NCI-H1436 treated with DMSO at 0.1 percent for 48 hours (cell line): ENCODE measurements around the gene RHOJ.
A peak's percentile ranks its signal among the peaks of the same experiment; 100 is the strongest.
"Not testable (repeated sequence)": the region's sequence is repeated elsewhere in the genome, so short reads cannot be mapped to it uniquely, and the experiment has no call there.

ENCODE experiments used
- DNase-seq: peaks from one replicate; lab custom pipeline; 2025; lab: John Stamatoyannopoulos, UW

Gene RHOJ

DNA sequence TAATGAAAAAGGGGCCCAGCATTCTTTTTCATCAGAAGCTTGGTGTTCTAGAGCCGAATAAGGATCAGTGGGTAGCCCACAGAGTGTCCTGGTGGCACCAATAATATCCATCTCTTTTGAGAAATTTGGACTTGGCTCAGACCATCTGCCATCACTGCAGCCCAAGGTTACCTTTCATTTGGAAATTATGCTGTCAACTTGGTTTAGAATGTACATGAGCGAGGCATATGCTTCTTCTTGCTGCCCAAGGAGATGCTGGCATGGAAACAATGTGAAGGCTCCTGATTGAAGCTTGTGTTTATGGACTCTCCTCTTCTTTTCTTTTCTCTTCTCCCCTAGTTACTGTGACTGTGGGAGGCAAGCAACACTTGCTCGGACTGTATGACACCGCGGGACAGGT, 64.5 kb downstream of the RHOJ start:
- no peak for DNase-seq

DNA sequence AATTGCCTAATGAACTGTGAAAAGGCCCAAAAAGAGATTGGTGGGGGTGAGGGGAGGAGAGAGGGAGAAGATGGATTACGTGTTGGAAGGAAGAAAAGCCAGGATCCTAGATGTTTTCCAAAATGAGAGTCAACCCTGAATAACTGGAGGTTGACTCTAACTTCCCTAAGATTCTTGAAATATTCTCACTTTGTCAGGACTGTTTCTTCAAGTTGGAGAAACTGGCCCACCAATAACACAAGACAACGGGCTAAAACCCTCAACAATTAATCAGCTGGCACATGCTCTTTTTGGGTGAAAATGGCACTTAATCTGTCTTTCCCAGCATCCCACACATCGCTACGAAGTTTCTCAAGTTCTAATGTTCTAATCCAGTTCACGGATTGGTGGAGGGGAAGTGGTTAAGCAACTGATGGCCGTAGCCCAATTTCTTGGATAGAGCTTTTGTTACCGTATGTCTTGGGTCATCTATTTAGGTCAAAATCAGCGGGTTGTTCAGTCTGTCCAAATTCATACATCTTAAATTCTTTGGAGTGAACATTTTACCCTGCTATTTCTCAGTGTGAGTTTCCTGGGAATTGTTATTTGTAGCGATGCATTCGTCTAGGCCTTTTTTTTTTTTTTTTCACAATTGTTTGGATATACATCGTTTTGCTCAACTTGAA, 65.5 kb downstream of the RHOJ start:
- no peak for DNase-seq

DNA sequence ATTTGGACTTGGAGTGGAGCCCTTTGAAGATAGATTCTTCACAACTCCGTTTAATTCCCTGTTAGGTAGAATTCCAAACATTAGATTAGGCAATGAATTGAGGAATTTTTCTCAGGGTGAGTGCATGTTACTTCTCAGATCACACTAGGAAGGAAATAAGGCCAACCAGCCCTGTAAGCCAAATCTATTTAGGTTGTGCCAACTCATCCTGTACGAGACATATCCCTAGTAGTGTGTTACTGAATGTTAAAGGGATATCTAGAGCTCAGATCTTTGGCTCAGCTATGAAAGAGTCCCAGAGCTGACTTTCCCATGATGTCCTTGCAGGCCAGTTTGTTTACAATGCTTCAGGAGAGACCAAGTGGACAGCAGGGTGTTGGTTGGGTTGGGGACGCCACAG, 68.9 kb downstream of the RHOJ start:
- DNase-seq, result no peak

DNA sequence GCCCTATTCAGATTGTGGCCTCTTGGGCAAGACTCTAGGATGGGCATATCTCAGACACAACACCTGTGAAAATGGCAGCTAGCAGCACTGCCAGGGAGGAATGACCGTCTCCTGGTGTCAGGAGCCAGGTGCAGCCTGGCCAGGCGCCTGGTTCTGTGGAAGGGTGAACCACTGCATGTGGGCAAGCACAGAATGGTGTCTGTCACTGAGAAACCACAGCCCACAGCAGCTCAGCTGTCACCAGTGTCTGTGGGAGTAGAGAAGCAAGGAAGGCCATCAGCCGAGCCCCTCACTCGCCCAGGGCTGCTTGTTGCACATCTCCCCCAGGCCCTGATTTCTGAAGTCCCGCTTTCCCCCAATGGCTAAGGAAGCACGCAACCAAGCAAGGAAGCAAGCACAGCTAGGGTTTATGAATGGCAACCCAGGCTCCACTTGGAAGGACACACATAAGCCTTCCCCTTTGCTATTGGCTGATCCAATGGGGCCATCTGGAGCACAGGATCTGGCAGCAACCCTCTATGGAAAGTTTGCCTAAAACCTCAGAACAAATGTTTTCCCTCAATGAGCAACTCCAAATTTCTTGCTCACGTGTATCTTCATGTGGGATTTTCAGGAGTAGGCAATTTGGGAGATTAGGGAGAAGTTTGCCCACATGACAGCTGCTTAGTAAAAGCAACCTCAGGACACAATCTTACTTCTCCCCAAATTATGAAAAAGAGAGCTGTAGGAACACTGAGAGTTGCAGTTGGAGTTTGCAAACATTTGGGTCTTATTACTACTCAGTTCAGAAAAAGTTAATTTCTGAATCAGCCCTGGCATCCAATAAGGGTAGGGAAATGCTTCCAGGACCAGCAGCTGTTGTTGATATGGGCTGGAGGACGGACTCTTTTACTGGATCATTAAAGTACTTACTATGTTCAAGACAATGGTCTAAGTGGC, 69.7 kb downstream of the RHOJ start:
- no peak for DNase-seq

DNA sequence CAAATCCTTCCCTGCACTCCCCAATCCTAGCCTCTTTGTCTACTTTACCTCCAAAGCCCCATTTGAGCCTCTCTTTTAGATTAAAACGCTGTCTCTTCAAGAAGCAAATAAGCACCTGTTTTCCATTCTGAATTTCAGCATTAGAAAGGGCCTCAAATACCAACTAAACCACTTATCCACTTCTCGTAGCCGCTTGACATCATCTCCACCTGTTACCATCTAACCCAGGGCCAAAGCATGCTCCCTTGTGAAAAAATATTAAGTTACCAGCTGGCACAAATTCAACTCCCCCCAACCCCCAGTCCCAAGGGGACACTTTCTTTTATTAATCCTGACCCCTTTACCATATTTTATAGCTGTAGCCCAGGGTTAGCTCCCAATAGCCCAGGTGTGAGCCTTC, 71.4 kb downstream of the RHOJ start:
- DNase-seq, result peak; percentile 87

DNA sequence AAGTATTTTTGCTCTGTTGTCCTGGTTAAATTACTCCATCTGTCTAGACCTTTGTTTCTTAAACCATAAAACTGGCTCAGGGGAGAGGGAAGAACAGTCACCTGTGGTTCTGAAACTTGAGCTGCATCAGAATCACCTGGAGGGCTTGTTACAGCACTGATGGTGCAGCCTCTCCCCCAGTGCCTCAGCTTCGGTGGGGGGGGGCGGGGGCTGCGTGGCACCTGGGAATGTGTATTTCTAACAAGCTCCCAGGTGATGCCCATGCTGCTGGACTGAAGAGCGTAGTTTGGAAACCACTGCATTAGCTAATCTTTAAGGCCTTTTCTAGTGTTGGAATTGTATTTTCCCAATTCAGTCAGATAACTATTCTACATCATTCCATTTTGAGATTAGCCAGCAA, 71.8 kb downstream of the RHOJ start:
- no peak for DNase-seq

DNA sequence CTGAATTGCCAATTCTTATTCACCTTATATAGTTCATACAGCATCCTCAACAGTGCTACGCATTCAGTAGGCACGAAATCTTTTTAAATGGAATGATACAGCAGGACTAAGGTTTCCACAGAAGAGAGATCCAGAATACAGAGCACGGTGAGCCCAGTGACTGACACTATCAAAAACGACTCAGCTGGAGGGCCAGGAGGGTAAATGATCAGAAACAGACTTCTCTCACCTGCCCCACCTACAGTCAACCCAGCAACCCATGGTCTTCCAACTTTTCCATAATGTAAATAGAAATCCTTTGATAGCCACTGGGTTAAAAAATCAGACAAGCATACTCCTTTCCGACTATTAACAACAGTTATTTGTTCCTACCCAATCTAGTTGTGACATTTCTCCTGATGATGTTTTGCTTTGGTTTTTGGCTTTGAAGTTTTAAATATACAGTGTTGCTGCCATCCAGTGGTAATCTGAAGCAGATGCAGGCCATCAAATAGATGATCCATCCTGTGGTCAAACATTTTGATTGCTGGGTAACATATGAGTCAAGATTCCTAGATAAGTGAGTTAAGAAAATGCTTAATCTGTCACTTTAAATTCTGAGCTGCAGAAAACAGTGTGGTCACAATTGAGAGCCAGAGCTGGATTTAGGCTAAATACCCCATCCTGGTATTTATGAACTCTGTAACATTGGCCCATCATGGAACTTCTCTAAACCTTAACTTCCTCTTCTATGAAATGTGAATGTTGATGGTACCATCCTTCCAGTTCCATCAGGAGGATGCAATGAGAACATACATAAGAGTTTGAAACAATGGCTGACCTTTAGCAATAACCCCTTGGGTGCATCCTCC, 72.5 kb downstream of the RHOJ start:
- DNase-seq, result peak; percentile 45

DNA sequence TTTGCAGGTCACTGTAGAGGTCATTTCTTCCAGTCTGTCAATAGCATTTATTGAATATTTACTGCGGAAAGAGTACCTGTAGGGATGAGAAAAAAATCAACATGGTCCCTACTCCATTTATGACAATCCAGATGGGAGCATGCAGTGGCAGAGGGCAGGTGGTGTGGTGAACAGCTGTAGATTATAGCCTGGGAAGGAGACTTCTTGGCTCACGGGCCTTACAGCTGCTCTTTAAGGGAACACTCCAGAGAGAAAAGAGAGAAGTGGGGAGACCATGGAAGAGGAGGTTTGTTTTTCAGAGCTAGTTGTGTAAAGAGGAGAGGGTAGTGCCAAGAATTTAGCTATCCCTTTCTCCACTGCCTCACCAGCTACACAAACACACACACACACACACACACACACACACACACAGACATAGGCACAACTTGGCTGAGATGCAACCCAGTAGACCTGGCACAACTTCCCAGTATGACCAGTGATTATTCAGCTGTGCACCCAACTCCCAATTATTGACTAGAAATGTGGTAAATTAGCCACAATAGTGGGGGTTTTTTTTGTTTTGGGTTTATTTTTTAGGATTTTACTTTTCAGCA, 73.4 kb downstream of the RHOJ start:
- no peak for DNase-seq

DNA sequence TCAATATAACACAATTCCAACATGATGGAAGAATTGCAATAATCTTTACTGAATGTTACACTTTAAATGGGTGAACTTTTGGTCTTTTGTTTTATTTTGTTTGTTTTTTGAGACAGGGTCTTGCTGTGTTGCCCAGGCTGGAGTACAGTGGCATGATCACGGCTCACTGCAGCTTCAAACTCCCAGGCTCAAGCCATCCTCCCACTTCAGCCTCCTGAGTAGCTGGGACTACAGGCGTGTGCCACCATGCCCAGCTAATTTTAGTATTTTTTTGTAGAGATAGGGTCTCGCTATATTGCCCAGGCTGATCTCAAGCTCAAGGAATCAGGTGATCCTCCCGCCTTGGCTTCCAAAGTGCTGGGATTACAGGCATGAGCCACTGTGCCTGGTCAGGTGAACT, 75.7 kb downstream of the RHOJ start:
- not testable (repeated sequence) for DNase-seq

DNA sequence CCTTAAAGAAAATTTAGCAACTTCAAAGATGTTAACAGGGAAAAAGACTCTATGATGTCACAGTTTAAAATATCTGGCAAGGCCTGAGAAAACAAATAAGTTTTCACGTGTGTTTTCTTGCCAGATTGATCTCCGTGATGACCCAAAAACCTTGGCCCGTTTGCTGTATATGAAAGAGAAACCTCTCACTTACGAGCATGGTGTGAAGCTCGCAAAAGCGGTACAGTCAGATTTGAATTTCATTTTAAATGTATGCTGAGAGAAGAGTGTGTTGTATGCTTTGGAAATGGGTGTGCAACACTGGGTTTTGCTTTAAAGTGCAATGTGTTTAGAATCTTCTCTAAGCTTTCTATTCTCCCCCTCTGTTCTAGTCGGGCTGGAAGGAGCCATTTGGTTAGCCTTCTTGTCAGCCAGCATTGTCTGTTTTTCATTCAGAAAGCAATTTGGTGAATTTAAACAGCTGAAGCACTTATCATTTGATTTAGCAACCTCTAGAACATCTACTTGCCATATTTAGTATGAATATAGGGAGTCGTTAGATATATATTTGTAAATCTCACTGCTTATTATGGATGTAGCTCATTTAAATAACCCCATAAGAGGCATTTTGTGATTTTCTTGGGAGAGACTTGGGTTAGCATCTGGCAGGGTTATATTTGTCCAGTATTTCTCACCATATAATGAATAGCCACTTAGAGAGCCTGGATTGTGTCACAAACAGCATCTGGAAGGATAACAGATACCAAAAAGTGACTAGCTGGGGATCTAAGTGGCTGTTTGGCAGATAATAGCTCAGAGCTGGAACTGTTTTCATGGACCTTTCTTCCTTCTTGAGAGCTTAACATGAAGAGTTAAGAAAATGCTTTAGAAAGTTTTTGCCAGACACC, 79.0 kb downstream of the RHOJ start:
- DNase-seq, result no peak

DNA sequence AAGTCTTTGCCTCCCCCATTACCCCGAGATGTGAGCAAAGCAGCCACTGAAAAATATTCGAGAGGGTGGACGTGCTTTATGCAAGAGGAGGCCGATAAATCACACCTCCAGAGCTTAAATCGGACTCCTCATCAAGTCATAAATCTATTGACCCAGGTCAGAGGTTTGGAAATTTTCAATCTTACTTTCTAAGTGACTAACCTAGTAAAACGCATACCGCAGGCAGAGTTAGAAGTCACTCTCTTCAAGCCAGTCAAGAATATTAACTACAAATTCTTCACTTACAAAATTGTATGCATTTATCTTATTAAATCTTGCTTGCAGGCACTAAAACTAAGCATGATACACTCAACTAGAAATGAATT, 79.6 kb downstream of the RHOJ start:
- DNase-seq, result no peak

DNA sequence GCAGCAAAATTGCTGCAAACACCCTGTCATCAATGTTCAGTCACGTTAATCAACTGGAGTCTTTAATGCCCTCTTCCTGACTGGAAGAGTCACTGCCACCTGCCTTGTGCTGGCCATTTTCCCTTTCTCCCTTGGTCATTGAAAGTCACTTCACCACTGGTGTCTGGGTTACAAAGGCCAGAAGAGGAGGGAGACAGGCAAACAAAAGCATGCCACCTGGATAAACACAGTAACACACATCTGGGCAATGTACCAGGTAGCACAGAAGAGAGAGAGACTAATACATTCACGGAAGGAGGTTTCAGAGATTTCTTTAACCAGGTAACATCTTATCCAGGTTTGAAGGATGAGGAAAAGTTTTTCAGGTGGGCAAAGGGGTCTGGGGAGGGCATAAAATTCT, 81.8 kb downstream of the RHOJ start:
- DNase-seq, result no peak

DNA sequence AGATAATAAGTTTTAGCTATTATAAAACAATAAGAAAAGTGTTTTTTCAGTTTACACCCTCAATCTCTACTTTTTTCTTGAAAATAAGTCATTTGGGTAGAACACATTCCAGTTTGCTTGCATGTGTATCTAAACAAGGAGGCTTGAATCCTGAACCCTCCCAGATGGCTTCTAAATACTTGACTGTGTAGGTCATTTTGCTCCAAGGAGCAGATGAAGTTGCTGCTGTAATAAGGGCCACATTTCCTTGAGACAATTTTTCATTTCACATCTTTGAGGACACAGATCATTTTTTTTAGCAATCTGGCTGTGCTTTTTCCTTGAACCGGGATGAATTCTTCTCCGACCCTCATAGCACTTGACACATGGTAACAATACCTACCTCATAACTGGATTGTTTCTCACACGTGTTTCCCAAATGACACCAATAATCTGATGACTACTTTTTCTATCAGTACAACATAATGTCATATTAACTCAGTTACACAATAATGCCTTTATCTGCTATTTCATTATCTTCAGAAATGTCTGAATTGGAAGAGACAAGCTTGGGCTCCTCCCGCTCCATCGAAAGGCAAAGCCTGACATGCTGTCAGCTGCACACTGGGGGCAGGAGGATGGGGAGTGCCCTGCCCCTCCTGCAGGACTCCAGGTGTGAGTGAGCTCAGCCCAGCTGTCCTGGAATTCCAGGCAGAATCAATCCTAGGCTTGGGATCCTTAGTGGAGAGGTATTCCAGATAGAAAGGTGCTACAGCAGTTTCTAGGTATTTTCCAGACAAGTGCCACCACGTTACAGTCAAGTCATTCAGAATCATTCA, 83.6 kb downstream of the RHOJ start:
- no peak for DNase-seq

DNA sequence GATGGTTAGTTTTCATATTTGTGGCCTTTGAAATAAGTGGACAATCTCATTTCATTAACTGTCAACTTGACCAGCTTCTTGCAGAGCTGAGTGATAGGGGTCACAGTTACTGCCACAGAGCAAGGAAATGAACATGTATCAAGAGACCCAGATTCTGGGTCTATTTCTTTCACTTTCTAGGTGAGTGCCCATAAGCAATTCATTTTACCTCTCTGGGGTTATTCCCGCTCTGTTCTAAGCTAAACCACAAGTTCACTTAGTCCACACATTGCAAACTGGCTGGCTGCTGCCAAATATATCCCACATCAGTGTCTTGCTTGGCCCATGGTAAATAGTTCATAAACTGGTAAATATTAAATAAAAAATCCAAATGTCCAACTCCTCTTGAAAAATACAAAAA, 84.6 kb downstream of the RHOJ start:
- DNase-seq, result no peak

DNA sequence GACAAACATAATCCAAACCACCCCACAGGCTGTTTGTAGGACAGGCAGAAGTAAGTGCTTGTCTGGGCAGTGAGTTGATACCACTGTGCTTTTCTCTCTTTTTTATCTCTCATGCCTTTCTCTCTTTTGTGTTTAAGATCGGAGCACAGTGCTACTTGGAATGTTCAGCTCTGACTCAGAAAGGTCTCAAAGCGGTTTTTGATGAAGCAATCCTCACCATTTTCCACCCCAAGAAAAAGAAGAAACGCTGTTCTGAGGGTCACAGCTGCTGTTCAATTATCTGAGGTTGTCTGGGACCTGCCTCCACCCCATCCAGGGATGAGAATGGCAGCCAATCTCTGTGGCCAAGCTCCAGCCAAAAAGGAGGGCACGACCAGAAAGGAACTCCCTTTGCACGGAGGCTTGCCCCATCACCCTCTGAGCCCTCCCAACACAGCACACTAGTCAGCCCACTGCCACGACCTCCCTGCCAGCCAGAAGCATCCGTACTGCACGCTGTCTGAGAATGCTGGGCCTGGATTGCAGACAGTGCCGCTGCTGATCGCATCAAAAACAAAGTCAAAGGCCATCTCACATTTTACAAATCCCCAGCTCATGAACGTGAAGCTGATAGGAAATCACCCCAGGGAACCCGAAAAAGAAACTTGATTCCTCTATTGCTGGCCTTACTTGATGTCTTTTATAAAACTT, 86.6 kb downstream of the RHOJ start:
- no peak for DNase-seq

DNA sequence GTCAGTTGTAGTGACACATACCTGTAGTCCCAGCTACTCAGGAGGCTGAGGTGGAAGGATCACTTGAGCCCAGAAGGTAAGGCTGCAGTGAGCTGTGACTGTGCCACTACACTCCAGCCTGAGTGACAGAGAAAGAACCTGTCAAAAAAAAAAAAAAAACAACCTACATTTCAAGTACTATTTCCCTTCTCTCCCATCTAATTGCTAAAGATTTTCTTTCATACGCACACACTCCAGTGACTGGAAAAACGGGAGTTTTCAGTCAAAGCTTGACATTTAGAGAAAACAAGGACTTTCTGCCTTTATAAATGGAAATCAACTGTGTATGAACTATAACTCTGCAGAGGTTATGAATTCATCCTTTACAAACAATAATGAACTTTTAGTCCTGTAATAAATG, 88.6 kb downstream of the RHOJ start:
- no peak for DNase-seq

DNA sequence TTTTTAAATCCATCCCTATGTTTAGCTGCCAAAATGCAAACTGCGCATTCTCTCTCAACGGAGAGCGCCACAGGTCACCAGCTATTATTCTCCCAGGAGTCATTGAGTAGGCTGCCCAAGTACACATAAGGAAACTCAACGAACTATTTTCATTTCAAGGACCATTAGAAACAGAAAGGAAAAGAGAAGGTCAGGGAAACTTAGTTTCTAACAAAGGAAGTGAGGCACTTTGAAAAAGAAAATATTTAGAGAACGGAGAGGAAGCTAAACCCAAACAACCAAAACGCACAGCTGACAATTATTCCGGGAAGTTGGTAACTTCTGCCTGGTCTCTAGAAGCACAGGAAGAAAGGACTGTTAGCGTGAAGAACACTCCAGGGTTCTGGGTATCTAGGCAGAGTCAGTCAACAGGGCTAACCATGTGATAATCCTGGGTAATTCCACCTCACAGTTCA, 91.0 kb downstream of the RHOJ start:
- DNase-seq, result no peak

DNA sequence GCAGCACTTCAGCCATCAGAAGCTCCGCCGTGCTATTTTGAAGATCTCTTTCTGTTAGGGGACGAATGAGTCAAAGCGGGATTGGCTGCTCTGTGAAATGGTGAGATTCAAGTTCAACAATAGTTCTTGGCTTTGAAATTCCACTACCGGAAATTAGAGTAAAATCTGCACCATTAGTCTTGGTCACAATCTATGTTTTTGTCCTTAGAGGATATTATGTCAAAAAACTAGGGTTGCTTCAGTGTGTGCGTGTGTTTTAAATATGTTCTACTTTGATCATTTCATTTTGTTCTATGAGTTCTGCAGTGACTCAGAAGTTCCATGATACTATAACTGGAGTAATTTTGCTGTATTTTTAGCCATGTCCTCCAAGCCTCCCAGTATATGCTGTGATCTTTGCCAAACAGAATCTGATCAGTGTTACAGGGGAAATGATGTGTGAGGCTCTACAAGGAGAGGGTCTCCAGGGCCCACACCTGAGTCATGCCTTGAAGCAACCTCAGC, 91.9 kb downstream of the RHOJ start:
- no peak for DNase-seq

DNA sequence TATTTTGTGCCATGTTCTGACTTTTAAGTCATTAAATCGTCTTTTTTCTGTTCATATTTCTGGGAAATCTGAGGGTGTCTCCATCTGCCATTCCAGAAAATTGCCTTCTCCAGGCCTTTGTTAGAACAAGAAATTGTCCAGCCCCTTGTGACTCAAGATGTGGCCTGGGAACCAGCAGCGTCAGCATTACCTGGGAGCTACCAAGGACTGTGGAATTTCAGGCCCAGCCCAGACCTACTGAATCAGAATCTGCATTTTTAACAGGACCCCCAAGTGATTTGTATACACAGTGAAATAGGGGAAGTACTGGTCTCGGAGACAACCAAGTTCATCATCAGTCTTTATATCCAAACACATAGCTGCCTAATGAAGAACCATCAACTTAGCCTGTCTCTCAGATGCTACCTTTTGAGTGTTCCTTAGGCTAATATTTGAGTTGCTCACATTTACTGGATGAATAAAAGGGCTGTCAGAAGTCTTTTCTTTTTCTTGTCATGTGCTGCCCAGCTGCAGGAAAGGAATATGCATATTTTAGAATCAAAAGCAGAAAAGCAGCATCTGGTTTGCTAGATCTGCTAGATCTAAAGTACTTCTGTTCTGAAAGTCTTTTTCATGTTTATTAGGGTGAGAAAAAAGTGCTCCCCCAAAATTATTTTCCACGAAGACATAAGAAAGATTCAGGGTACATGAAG, 93.3 kb downstream of the RHOJ start:
- DNase-seq, result no peak
